Kidney glomerular epithelial cell (primary cell): ENCODE data around the gene HDAC5.
"Not testable (repeated sequence)": the region's sequence is repeated elsewhere in the genome, so short reads cannot be mapped to it uniquely, and the experiment has no call there.

ENCODE experiments used
- DNase-seq: peaks from one replicate; lab custom pipeline; 2025; lab: John Stamatoyannopoulos, UW

Gene HDAC5

GRCh38 chr17:44133918-44134476 lies 10.6 kb upstream of the HDAC5 start:
- DNase-seq, result no peak

- no peak for DNase-seq
Observed at GRCh38 chr17:44132275-44132821, 8.9 kb upstream of the HDAC5 start.

DNA sequence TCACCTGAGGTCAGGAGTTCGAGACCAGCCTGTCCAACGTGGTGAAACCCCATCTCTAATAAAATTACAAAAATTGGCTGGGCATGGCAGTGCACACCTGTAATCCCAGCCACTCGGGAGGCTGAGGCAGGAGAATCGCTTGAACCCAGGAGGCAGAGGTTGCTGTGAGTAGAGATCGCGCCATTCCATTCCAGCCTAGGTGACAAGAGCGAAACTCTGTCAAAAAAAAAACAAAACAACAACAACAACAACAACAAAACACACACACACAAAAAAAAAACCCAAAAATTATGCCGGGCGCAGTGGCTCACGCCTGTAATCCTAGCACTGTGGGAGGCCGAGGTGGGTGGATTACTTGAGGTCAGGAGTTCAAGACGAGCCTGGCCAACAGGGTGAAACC lies 7.9 kb upstream of the HDAC5 start:
- DNase-seq, result not testable (repeated sequence)

- DNase-seq, result no peak
Observed at GRCh38 chr17:44130693-44131349, 7.4 kb upstream of the HDAC5 start.

- no peak for DNase-seq
Observed at GRCh38 chr17:44128383-44128782, 4.9 kb upstream of the HDAC5 start.

DNA sequence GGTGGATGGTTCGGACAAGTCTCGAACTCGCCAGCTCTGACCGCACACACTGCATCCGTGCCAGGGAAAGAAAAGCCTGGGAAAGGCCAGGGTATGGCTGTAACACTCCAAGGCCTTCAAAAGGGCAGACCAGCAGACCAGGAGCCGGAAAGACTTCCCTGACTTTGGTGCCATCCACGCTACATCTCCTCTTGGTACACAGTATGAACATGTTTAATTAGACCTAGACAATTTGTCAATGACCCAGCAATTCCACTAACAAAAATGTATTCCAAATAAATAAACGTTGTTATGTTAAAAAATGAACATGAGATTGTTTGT lies 637 bp upstream of the HDAC5 start:
- DNase-seq, result no peak

GRCh38 chr17:44122816-44123355 lies 555 bp downstream of the HDAC5 start:
- no peak for DNase-seq

DNA sequence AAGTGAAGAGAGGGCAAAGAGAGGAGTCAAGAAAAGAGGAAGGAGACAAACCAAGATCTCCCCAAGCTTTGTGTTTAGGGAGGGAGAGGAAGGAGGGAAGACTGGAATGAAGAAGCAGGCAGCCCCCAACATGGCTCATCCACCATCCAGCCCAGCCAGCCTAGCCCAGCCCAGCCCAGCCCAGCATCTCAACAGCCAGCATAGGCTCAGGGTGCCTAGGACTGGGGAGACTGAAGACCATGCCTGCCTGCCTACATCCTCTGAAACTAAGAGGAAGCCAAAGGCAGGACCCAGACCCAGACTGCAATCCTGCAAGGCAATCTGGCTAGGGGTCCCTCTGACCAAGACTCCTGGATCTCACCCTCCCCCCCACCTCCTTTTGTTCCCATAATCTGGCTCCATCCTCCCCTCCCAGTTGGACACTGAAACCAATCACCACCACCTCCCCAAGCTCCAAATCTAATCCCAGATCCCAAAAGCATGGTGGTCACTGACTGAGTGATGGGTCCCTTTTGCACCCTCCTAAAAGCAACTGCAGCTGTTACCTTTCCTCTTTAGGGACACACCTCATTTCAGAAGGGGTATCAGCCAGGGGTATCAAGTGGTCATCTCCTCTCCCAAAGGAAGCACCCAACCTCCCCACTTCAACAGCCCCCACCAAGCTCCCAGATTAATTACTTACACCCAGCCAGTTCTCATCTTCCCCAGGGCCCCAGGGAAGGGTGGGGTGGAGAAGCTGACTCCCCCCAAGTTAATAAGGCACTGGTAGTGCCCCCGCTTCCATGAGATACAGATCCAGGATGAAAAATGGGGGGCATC lies 1.2 kb downstream of the HDAC5 start:
- no peak for DNase-seq

DNA sequence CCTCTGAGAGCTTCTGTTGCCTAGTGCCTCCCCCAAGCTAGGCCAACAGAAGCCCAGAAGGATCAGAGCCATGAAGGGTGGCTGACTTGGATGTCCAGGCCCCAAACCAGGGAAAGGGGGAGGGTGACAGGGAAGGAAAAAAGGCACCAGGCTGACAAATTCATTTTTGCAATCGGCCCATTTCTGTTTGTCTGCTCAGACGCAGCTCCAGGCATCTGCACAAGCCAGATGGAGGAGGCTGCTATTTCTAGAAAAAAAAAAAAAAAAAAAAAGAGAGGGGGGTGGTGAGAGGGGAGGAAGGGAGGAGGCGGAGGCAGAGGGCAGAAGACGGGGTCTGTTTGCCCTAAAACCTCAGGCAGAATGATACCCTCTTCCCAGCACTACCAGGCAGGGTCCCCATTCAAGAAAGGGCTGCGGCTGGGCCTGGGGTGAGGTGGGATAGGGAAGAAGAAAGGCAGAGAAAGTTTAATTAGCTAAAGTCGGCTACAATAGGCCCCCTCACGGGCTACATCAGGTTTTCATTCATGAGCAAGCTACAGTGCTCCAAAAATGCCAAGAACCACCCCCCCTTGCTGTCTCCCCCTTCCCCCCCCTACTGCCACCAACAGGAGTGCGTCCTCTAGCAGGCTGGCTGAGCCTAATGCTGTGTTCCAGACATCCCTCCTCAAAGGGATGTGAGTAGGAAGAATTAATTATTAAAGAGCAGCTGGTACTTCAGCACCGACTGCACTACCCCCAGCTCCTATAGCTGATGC lies 2.4 kb downstream of the HDAC5 start:
- no peak for DNase-seq

GRCh38 chr17:44120281-44120680 lies 3.2 kb downstream of the HDAC5 start:
- not testable (repeated sequence) for DNase-seq

GRCh38 chr17:44119798-44120197 lies 3.6 kb downstream of the HDAC5 start:
- no peak for DNase-seq

- no peak for DNase-seq
Observed at GRCh38 chr17:44119062-44119461, 4.4 kb downstream of the HDAC5 start.

GRCh38 chr17:44118427-44119050 lies 4.9 kb downstream of the HDAC5 start:
- no peak for DNase-seq

DNA sequence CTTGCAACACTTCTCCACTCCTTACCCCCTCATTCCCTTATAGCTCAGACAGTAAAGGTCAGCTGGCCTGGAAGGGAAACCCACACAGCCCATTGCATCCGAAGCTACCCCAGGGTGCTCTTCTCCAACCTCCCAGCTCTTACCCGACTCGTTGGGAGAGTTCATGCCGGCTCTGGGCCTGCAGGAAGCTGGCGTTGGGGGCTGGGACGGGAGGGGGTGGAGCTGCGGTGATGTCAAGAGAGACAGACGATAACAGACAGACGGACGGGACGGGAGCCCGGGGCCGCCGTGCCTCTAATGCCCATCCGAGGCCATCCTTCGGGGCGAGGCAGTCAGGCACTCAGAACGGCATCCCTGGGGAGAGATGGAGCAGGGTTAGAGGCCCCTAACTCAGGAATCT lies 6.1 kb downstream of the HDAC5 start:
- no peak for DNase-seq

DNA sequence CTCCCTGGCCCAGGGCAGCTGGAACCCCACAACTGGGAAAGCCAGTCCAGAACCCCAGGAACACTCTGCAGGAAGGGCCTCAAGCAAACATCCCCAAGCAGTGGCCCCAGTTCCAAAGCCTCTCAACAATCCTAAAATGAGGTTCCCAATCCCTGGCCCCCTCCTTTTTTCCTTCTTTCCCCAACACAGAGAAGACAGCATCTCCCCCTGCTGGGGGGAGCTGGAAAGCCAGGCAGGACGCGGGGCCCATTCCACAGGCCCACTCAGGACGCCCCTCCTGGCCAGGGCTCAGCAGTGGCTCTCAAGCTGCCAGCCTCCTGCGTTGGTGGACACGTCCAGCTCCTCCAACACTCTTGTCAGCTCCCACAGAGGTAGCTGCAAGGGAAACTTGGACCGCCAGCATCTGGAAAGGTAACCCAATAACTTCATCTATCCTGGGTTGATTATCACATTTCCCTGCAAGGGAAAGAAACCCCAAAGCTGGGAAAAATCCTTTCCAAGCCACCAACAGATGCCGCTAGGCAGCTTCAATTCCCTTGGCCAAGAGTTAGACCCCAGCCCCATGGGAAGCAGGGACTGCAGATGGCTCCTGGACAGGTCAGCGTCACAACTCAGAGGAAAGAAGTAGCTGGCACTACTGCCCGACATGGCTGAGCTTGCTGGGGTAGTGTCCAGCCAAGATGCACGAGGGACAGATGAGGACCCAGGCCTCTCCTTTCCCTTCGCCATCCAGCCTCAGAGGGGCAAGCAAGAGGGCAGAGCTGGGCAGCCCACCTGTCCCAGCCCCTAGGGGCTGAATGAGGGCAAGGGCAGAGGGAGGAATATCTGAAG lies 7.6 kb downstream of the HDAC5 start:
- no peak for DNase-seq

- DNase-seq, result no peak
Observed at GRCh38 chr17:44113868-44114840, 9.3 kb downstream of the HDAC5 start.

DNA sequence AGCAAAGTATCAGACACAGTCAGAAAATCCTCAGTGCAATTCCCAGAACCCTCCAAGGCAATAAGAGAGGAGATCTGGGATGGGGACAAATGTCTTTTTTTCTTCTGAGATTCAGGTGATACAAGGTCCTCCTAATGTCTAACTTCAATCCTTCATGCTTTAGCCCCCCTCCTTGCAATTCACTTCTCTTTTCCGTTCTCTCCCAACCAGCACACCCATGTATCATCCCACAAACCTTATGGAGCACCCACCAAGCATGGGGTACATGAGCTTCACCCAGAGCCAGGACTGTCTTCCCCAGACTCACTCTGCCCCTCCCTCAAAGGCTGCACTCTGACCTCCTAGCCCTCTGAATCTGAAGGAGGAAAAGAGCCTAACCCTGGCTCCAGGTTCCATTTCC lies 10.1 kb downstream of the HDAC5 start:
- no peak for DNase-seq

GRCh38 chr17:44112284-44113280 lies 10.9 kb downstream of the HDAC5 start:
- no peak for DNase-seq
